ENCODE measurements around the gene LRIG2.

- TF ChIP-seq CTCF (IDR thresholded peaks at IDR 0.05; ENCODE audit: poor library complexity) (no peak), EZH2 (IDR thresholded peaks at IDR 0.05; ENCODE audit: borderline replicate concordance) (no peak)
Observed at GRCh38 chr1:113031171-113031933, 41.6 kb upstream of the LRIG2 start.

Measured in hepatocyte (in vitro differentiated cells).